Gastroesophageal sphincter (tissue), 4 donors: ENCODE data around the gene MSRB2. TPM values are rescaled to one million over a fixed set of nuclear protein-coding genes. Genes with fewer than 3 reads are reported as not detected.

Experiments
- ATAC-seq: fragments of 150-250 bp; one replicate; pipeline ENCODE4 v1.9.1; 2016; ENCODE audit warnings: mild to moderate bottlenecking, moderate library complexity
- H3K27ac ChIP-seq, 4 donors: fragments of 200-600 bp; sonication (generic) in 3 of 4; 1 replicate in 3 of 4; 2 replicates in 1 of 4; pipeline ENCODE4 v1.5.1; 2016 to 2019
- H3K27me3 ChIP-seq: fragments of 200-600 bp; sonication (generic); one replicate; pipeline ENCODE4 v1.5.1; 2019
- H3K36me3 ChIP-seq, 2 donors: fragments of 200-600 bp; sonication (generic); one replicate each; pipeline ENCODE4 v1.5.1; 2019; ENCODE audit warnings: control low read depth in 1 of 2
- H3K4me1 ChIP-seq, 3 donors: fragments of 200-600 bp; sonication (generic); 1 replicate in 2 of 3; 2 replicates in 1 of 3; pipeline ENCODE4 v1.5.1; 2016 to 2019; ENCODE audit warnings: control low read depth in 2 of 3
- H3K4me3 ChIP-seq, 2 donors: fragments of 200-600 bp; sonication (generic); one replicate each; pipeline ENCODE4 v1.5.1; 2019; ENCODE audit warnings: mild to moderate bottlenecking in 1 of 2, moderate library complexity in 1 of 2
- H3K9me3 ChIP-seq, 3 donors: fragments of 200-600 bp; sonication (generic); one replicate each; pipeline ENCODE4 v1.5.1; 2017 to 2019; ENCODE audit warnings: control low read depth in 2 of 3
- EP300 ChIP-seq: sonication (generic); formaldehyde crosslinking; IDR thresholded peaks from one replicate; pipeline ENCODE4 v1.6.1; 2017; ENCODE audit warnings: antibody characterized with exemption, mild to moderate bottlenecking
- POLR2A ChIP-seq, 2 donors: fragments of 450-650 bp; IDR thresholded peaks; one replicate each; pipeline ENCODE4 v1.6.1; 2017; ENCODE audit warnings: antibody characterized with exemption in 2 of 2, mild to moderate bottlenecking in 2 of 2, moderate library complexity in 1 of 2
- POLR2AphosphoS5 ChIP-seq: sonication (generic); formaldehyde crosslinking; IDR thresholded peaks from one replicate; pipeline ENCODE4 v1.6.1; 2017; ENCODE audit warnings: antibody characterized with exemption
- WGBS, 2 donors: methylation state at CpG; one replicate each; pipeline ENCODE4 v1.1.5; 2018; ENCODE audit warnings: low coverage in 1 of 2; 5-methylcytosine and 5-hydroxymethylcytosine counted together
- total RNA-seq, 4 donors: library from RNA; depleted of rRNA; stranded (reverse); fragments of >200 nt; gene quantifications; one replicate each; pipeline ENCODE4 v1.1.0, GENCODE V29; 2016
- TF ChIP-seq, protein P1 (sequence below), 4 experiments: fragments of 200-600 bp in 2 of 4; fragments of 450-650 bp in 2 of 4; sonication (generic) in 1 of 4; IDR thresholded peaks; one replicate each; pipeline ENCODE4 v1.5.1; 2017 to 2019; ENCODE audit warnings: antibody characterized with exemption in 4 of 4, mild to moderate bottlenecking in 2 of 4, moderate library complexity in 2 of 4

The MSRB2 gene
- total RNA-seq, 4 donors from 2014 or later = 37.3 to 54.9 (median 42.8) TPM

GRCh38 chr10:23081221-23081750, 14.1 kb upstream of the MSRB2 start:
- 15 to 17% methylated on average over 5 to 6 of the region's 7 CpGs for WGBS, 2 donors
- peak; percentile 48 for ATAC-seq

GRCh38 chr10:23081891-23082290, 13.5 kb upstream of the MSRB2 start:
- Histone ChIP-seq H3K27me3 (no peaks in the 10 kb centered on the region), H3K27ac (peak overlapping the region in 2 of 4 donors; percentile 37 to 47), H3K9me3 (no peaks in the 10 kb centered on the region), H3K36me3 (no peaks in the 10 kb centered on the region), H3K4me3 (no peak overlapping the region), H3K4me1 (peaks cover 0 to 12% (median 0%) of the 10 kb centered on the region in 3 donors)
- 82 to 89% methylated on average over 4 of the region's 4 CpGs for WGBS, 2 donors
- TF ChIP-seq POLR2A (IDR thresholded peaks at IDR 0.05) (no peak), POLR2AphosphoS5 (no peak), EP300 (no peak)
- TF ChIP-seq, protein P1, sequence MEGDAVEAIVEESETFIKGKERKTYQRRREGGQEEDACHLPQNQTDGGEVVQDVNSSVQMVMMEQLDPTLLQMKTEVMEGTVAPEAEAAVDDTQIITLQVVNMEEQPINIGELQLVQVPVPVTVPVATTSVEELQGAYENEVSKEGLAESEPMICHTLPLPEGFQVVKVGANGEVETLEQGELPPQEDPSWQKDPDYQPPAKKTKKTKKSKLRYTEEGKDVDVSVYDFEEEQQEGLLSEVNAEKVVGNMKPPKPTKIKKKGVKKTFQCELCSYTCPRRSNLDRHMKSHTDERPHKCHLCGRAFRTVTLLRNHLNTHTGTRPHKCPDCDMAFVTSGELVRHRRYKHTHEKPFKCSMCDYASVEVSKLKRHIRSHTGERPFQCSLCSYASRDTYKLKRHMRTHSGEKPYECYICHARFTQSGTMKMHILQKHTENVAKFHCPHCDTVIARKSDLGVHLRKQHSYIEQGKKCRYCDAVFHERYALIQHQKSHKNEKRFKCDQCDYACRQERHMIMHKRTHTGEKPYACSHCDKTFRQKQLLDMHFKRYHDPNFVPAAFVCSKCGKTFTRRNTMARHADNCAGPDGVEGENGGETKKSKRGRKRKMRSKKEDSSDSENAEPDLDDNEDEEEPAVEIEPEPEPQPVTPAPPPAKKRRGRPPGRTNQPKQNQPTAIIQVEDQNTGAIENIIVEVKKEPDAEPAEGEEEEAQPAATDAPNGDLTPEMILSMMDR (IDR thresholded peaks at IDR 0.05) = peak in 1 of 4 experiments; percentile 21
- peak; percentile 25 for ATAC-seq

More at GRCh38 chr10:23081221-23081750, 14.1 kb upstream of the MSRB2 start:
- TF ChIP-seq POLR2AphosphoS5 = peak; percentile 21
- TF ChIP-seq, protein P1 (IDR thresholded peaks at IDR 0.05) = no peak
- Histone ChIP-seq H3K9me3 (no peaks in the 10 kb centered on the region), H3K27ac (peak overlapping the region; percentile 9 to 47 (median 28)), H3K4me1 (peaks cover 0 to 12% (median 0%) of the 10 kb centered on the region in 3 donors), H3K4me3 (no peak overlapping the region), H3K27me3 (no peaks in the 10 kb centered on the region), H3K36me3 (no peaks in the 10 kb centered on the region)

GRCh38 chr10:23088609-23089008, 6.8 kb upstream of the MSRB2 start:
- TF ChIP-seq POLR2AphosphoS5 (no peak), POLR2A (IDR thresholded peaks at IDR 0.05) (no peak), EP300 (no peak)
- TF ChIP-seq, protein P1 (IDR thresholded peaks at IDR 0.05) = no peak

GRCh38 chr10:23094786-23095403, 484 bp upstream of the MSRB2 start:
- TF ChIP-seq, protein P1 (IDR thresholded peaks at IDR 0.05) = no peak
- TF ChIP-seq EP300 = no peak
- no peaks in the 10 kb centered on the region for H3K36me3 ChIP-seq
- WGBS, 2 donors = 2 to 11% methylated on average over 6 to 7 of the region's 8 CpGs
- H3K27ac ChIP-seq = peak overlapping the region; percentile 30 to 99 (median 98)
- no peaks in the 10 kb centered on the region for H3K27me3 ChIP-seq
- peak overlapping the region; percentile 39 to 81 for H3K4me3 ChIP-seq
- peaks cover 0 to 4% (median 0%) of the 10 kb centered on the region in 3 donors for H3K9me3 ChIP-seq
- peak; percentile 4 for ATAC-seq
- peaks cover 0 to 38% (median 0%) of the 10 kb centered on the region in 3 donors for H3K4me1 ChIP-seq

More at GRCh38 chr10:23088609-23089008, 6.8 kb upstream of the MSRB2 start:
- no peak for ATAC-seq
- no peak overlapping the region for H3K27ac ChIP-seq
- no peaks in the 10 kb centered on the region for H3K36me3 ChIP-seq
- no peaks in the 10 kb centered on the region for H3K9me3 ChIP-seq
- no peaks in the 10 kb centered on the region for H3K27me3 ChIP-seq
- H3K4me3 ChIP-seq = no peak overlapping the region
- no peaks in the 10 kb centered on the region for H3K4me1 ChIP-seq
